K562 (cell line): ENCODE measurements around the gene BCAS3.
"Not testable (repeated sequence)": the region's sequence is repeated elsewhere in the genome, so short reads cannot be mapped to it uniquely, and the experiment has no call there.

Experiments used
- HDAC2 ChIP-seq: fragments of 450-650 bp; IDR thresholded peaks from 2 replicates; pipeline ENCODE4 v1.6.1; 2016; ENCODE audit warnings: mild to moderate bottlenecking
- NRF1 ChIP-seq, 2 experiments: fragments of 450-650 bp; IDR thresholded peaks in 1 of 2; conservative IDR thresholded peaks in 1 of 2; 2 replicates each; pipeline ENCODE4 v1.6.1; 2014; ENCODE audit warnings: mild to moderate bottlenecking in 2 of 2
- PHF8 ChIP-seq: fragments of 200-600 bp; sonication (generic); IDR thresholded peaks from 2 replicates; pipeline ENCODE4 v1.6.1; 2012; ENCODE audit warnings: mixed run types, mild to moderate bottlenecking, inconsistent platforms, low read length, moderate library complexity, borderline replicate concordance
- POLR2A ChIP-seq: fragments of 450-650 bp; conservative IDR thresholded peaks from 2 replicates; pipeline ENCODE4 v1.6.1; 2016
- POLR2AphosphoS5 ChIP-seq: IDR thresholded peaks from 2 replicates; pipeline ENCODE4 v1.6.1; 2011; ENCODE audit warnings: mild to moderate bottlenecking, low read depth, low read length, moderate library complexity; ENCODE audit not compliant: control insufficient read depth, insufficient read depth
- TF ChIP-seq, protein P1 (sequence below), 2 experiments: IDR thresholded peaks; 2 replicates each; pipeline ENCODE4 v1.6.1; 2011; ENCODE audit warnings: borderline replicate concordance in 1 of 2, control low read depth in 1 of 2, low read depth in 1 of 2, low read length in 1 of 2, mild to moderate bottlenecking in 1 of 2, mixed read lengths in 1 of 2, moderate library complexity in 1 of 2; ENCODE audit not compliant: insufficient read depth in 1 of 2, insufficient read length in 1 of 2, poor library complexity in 1 of 2, severe bottlenecking in 1 of 2; ENCODE audit errors: extremely low read depth in 1 of 2
- TF ChIP-seq, protein P2 (sequence below): sonication (generic); formaldehyde crosslinking; IDR thresholded peaks from 2 replicates; pipeline ENCODE4 v1.5.0; 2020; ENCODE audit warnings: missing genetic modification reagents
- TF ChIP-seq, protein P3 (sequence below), 3 experiments: IDR thresholded peaks in 2 of 3; conservative IDR thresholded peaks in 1 of 3; 2 replicates each; pipeline ENCODE4 v1.5.1; 2011 to 2012; ENCODE audit warnings: low read length in 3 of 3, mild to moderate bottlenecking in 3 of 3, control low read depth in 2 of 3, improper control_type of control experiment in 1 of 3, inconsistent platforms in 1 of 3, low read depth in 1 of 3, mixed read lengths in 1 of 3, moderate library complexity in 1 of 3; ENCODE audit not compliant: insufficient read depth in 2 of 3
- TF ChIP-seq, protein P4 (sequence below), 2 experiments: fragments of 450-650 bp; formaldehyde crosslinking in 1 of 2; IDR thresholded peaks; 2 replicates each; pipeline versions ENCODE4 v1.4.0 to v1.6.1; 2014 to 2020; ENCODE audit warnings: mild to moderate bottlenecking in 2 of 2, borderline replicate concordance in 1 of 2, low read depth in 1 of 2
- TF ChIP-seq, protein P5 (sequence below): fragments of 250-450 bp; sonication (Bioruptor Pico); IDR thresholded peaks from 2 replicates; pipeline ENCODE4 v1.4.0; 2020; ENCODE audit warnings: mild to moderate bottlenecking

DNA sequence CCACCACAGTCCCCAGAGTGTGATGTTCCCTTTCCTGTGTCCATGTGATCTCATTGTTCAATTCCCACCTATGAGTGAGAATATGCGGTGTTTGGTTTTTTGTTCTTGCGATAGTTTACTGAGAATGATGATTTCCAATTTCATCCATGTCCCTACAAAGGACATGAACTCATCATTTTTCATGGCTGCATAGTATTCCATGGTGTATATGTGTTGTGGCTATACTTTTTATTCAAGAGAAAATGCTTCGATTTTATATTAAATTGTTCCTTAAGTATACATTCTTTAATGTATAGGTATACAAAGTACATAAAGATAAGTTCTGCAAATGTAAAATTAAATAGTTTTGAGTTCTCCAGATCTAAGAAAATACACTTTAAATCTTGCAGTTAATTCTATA is 328.3 kb downstream of the BCAS3 start:
- not testable (repeated sequence) for TF ChIP-seq POLR2AphosphoS5; PHF8; POLR2A; NRF1 (conservative IDR thresholded peaks at IDR 0.05 in 1 of 2, IDR thresholded peaks at IDR 0.05 in 1 of 2); HDAC2
- TF ChIP-seq, protein P1, sequence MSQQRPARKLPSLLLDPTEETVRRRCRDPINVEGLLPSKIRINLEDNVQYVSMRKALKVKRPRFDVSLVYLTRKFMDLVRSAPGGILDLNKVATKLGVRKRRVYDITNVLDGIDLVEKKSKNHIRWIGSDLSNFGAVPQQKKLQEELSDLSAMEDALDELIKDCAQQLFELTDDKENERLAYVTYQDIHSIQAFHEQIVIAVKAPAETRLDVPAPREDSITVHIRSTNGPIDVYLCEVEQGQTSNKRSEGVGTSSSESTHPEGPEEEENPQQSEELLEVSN (IDR thresholded peaks at IDR 0.05; ENCODE audit: borderline replicate concordance in 1 of 2, extremely low read depth in 1 of 2, insufficient read depth in 1 of 2, insufficient read length in 1 of 2, low read depth in 1 of 2, low read length in 1 of 2, poor library complexity in 1 of 2, severe bottlenecking in 1 of 2): not testable (repeated sequence)
- TF ChIP-seq, protein P2, sequence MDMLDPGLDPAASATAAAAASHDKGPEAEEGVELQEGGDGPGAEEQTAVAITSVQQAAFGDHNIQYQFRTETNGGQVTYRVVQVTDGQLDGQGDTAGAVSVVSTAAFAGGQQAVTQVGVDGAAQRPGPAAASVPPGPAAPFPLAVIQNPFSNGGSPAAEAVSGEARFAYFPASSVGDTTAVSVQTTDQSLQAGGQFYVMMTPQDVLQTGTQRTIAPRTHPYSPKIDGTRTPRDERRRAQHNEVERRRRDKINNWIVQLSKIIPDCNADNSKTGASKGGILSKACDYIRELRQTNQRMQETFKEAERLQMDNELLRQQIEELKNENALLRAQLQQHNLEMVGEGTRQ (CRISPR knock-in tag): not testable (repeated sequence)
- TF ChIP-seq, protein P3, sequence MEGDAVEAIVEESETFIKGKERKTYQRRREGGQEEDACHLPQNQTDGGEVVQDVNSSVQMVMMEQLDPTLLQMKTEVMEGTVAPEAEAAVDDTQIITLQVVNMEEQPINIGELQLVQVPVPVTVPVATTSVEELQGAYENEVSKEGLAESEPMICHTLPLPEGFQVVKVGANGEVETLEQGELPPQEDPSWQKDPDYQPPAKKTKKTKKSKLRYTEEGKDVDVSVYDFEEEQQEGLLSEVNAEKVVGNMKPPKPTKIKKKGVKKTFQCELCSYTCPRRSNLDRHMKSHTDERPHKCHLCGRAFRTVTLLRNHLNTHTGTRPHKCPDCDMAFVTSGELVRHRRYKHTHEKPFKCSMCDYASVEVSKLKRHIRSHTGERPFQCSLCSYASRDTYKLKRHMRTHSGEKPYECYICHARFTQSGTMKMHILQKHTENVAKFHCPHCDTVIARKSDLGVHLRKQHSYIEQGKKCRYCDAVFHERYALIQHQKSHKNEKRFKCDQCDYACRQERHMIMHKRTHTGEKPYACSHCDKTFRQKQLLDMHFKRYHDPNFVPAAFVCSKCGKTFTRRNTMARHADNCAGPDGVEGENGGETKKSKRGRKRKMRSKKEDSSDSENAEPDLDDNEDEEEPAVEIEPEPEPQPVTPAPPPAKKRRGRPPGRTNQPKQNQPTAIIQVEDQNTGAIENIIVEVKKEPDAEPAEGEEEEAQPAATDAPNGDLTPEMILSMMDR (IDR thresholded peaks at IDR 0.05 in 2 of 3, conservative IDR thresholded peaks at IDR 0.05 in 1 of 3; ENCODE audit: insufficient read depth in 2 of 3, low read depth in 1 of 3, low read length in 3 of 3): not testable (repeated sequence)
- TF ChIP-seq, protein P4, sequence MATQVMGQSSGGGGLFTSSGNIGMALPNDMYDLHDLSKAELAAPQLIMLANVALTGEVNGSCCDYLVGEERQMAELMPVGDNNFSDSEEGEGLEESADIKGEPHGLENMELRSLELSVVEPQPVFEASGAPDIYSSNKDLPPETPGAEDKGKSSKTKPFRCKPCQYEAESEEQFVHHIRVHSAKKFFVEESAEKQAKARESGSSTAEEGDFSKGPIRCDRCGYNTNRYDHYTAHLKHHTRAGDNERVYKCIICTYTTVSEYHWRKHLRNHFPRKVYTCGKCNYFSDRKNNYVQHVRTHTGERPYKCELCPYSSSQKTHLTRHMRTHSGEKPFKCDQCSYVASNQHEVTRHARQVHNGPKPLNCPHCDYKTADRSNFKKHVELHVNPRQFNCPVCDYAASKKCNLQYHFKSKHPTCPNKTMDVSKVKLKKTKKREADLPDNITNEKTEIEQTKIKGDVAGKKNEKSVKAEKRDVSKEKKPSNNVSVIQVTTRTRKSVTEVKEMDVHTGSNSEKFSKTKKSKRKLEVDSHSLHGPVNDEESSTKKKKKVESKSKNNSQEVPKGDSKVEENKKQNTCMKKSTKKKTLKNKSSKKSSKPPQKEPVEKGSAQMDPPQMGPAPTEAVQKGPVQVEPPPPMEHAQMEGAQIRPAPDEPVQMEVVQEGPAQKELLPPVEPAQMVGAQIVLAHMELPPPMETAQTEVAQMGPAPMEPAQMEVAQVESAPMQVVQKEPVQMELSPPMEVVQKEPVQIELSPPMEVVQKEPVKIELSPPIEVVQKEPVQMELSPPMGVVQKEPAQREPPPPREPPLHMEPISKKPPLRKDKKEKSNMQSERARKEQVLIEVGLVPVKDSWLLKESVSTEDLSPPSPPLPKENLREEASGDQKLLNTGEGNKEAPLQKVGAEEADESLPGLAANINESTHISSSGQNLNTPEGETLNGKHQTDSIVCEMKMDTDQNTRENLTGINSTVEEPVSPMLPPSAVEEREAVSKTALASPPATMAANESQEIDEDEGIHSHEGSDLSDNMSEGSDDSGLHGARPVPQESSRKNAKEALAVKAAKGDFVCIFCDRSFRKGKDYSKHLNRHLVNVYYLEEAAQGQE (IDR thresholded peaks at IDR 0.05; ENCODE audit: borderline replicate concordance): not testable (repeated sequence)
- TF ChIP-seq, protein P4 (CRISPR knock-in tag; IDR thresholded peaks at IDR 0.05; ENCODE audit: low read depth): not testable (repeated sequence)
- TF ChIP-seq, protein P5, sequence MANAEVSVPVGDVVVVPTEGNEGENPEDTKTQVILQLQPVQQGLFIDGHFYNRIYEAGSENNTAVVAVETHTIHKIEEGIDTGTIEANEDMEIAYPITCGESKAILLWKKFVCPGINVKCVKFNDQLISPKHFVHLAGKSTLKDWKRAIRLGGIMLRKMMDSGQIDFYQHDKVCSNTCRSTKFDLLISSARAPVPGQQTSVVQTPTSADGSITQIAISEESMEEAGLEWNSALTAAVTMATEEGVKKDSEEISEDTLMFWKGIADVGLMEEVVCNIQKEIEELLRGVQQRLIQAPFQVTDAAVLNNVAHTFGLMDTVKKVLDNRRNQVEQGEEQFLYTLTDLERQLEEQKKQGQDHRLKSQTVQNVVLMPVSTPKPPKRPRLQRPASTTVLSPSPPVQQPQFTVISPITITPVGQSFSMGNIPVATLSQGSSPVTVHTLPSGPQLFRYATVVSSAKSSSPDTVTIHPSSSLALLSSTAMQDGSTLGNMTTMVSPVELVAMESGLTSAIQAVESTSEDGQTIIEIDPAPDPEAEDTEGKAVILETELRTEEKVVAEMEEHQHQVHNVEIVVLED (CRISPR knock-in tag): not testable (repeated sequence)
